SH-SY5Y (cell line): Measurements from ENCODE around the gene GSC.

ENCODE experiments used
- GATA2 ChIP-seq: IDR thresholded peaks from 2 replicates; pipeline ENCODE4 v1.6.1; 2011; ENCODE audit warnings: mild to moderate bottlenecking, low read depth, low read length
- GATA3 ChIP-seq: IDR thresholded peaks from 2 replicates; pipeline ENCODE4 v1.6.1; 2011; ENCODE audit warnings: low read depth, mild to moderate bottlenecking, low read length, moderate library complexity

The GSC gene

GRCh38 chr14:94738097-94738496 is 31.8 kb downstream of the GSC start:
- TF ChIP-seq GATA2 (no peak), GATA3 (no peak)

GRCh38 chr14:94728950-94729349 is 41.0 kb downstream of the GSC start:
- TF ChIP-seq GATA2: no peak
- no peak for TF ChIP-seq GATA3

GRCh38 chr14:94724993-94725392 is 44.9 kb downstream of the GSC start:
- no peak for TF ChIP-seq GATA2
- TF ChIP-seq GATA3: no peak

- TF ChIP-seq GATA3 (no peak), GATA2 (no peak)
Measured at GRCh38 chr14:94722397-94722796, 47.5 kb downstream of the GSC start.
